Stimulated activated CD8-positive, alpha-beta memory T cell treated with anti-CD3 and anti-CD28 coated beads, Interleukin-2, amount 100 ng/mL, for 1 hour (primary cell): Measurements from ENCODE around the gene SORCS1.

Experiments used
- DNase-seq, 2 donors: peaks; one replicate each; pipeline ENCODE4 v3.0.0-alpha.2; 2020; ENCODE audit warnings: low read depth in 2 of 2

The SORCS1 gene

DNA sequence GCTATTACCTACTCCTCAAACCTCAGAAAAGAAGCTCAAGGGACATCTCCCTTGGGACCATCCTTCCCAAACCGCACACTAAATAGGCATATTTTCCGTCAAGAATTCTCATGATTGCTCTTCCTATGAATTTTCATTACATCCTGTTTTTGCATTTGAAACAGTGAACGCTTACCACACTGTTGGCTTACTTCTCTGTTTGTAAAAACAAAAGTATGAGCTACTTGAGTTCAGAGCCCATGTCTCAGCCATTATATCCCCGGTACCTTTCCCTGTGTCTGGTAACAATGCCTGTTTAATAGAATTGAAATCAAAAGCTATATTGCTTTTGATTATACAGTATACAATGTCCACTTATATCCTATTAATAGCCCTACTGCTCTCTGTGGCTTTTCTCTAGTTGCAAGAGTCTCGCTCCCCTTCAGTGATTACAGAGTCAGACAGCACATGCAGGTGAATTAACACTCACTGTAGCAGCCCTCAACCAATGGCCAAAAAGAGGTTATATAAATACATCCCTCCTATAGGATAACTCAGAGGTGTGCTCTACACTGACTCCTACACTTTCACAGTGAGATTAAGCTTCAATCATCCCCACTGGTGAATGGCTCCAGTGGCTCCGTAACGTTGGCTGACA is 264.4 kb downstream of the SORCS1 start:
- DNase-seq, result no peak

DNA sequence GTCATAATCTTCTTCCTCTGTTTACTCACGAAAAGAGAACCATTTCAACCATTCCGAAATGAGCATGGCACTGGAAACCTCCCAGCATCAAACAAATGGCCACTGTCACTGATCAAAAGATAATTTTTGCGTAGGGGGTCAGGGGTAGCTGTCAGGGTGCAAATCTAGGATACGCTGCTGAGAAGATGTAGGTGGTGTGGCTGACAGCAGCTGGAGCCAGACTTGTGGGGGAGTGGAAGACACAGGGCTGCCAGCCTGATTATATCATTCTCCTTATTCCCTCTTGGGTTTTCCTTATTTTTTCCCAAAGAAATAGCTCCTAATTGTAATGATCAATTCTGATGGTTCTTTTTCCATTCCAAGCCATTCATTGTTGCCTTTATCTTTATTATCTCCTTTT is 266.1 kb downstream of the SORCS1 start:
- DNase-seq, result no peak

DNA sequence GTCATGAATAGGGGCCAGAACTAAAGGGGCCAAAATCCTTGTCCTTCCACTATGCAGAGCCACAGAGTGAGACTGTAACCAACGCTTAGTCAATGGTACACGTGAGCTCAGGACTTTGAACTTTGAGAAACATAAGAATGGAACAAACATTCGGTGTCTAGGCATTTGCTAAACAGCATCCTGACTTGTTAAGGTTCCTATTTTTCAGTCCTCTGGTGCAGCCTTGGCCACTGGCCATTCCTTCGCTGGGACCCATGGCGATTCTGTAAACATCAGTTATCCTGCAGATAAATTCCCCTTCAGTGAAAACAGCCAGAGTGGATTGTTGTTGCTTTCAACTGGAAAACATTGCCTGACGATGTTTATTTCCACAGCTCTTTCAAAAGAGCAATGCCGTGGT is 266.8 kb downstream of the SORCS1 start:
- DNase-seq, result no peak

DNA sequence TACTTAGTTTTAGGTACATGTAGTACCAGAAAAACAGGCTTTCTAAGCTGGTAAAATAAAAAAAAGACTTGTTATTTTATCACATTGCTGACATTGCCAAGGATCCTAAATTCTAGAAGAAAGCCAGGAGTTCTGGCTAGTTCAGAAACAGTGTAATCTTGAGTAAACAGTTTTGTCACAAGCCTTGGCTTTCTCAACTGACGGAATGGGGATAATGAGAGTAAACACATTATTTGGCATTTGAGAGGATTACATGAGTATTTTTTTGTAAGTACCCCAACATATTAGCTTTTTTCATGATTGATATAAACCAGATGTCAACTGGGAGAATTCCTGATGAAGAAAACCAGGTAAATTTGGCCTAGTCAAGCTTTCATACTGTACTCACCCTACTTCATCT is 269.8 kb downstream of the SORCS1 start:
- DNase-seq, result no peak

DNA sequence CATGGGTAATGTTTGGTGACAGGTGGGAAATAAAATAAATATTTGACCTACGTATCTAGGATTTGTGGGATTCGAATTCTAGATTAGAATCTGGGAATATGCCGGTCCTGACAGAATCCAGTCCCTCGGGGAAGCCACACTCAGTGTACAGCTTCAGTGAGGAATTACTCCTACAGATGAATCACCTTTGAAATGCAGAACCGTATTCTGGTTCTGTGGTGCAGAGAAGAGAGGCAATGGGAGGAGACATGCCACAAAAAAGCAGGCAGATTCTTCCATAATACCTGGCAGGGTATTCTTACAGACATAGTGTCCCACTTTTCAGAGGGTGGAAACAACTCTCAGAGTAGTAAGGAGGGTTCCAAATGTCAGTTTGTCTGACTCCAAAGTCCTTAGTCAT is 286.9 kb downstream of the SORCS1 start:
- no peak for DNase-seq

DNA sequence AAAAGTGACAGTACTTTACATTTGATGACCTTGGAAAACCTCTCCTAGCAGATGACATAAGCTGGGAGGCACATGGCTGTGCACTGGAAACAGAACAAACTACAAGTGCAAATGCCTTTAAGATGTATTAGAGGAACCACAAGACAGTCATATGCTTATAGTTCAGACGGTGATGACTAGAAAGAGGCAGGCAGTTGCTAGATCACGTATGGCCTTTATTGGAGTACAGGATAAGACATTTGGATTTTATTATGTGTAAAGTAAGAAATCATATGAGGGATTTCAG is 290.0 kb downstream of the SORCS1 start:
- no peak for DNase-seq

DNA sequence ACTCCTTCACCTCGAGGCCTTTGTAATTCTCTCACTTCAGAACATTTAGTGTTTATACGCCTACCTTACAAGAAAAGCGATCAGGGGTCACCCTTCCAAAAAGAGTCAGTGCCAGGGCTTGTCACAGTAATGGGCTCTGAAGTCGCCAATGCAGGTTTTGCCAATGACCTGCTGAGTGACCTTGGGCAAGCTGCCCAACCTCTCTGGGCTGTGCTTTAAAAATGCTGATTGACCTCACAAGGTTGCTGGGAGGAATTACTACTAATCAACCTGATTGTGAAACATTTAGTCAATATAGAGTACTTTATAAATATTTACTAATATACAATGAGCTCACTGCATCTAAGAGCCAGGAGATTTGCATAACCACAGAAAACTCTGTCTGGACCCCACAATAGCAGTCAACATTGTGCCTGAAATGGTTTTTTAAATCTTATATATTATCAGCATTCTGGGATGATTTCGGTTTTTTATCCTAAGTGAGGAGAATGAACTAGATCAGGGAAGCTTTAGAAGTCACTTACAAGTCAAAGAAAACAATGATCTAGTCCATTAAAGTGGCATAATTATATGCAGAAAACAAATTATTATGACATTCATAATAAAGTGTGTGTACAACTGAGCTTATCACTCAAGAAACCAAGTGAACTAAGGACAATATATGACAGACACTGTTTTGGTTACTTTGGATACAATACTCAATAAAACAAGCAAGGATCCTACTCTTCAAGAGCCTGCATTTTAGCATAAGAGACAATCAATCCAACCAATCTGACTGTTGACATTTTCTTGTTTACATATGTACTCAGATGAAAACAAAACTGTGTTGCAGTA is 290.5 kb downstream of the SORCS1 start:
- DNase-seq, result no peak

DNA sequence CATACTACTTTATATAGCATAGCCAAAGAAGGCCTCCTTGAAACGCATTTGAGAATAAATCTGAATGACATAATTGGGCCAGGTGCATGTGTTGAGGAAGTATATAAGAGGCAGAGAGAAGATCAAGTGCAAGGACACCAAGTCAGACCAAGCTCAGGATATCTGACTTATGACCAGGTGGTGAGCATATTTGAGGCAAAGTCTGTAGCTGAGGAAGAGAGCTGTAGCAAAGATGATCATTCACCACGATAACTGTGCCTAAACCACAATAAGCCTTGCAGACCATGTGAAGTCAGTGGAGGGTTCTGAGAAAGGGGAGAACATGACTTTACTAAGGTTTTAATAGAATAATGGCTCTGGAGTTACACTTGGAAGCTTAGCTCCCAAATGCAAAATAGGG is 292.3 kb downstream of the SORCS1 start:
- no peak for DNase-seq

DNA sequence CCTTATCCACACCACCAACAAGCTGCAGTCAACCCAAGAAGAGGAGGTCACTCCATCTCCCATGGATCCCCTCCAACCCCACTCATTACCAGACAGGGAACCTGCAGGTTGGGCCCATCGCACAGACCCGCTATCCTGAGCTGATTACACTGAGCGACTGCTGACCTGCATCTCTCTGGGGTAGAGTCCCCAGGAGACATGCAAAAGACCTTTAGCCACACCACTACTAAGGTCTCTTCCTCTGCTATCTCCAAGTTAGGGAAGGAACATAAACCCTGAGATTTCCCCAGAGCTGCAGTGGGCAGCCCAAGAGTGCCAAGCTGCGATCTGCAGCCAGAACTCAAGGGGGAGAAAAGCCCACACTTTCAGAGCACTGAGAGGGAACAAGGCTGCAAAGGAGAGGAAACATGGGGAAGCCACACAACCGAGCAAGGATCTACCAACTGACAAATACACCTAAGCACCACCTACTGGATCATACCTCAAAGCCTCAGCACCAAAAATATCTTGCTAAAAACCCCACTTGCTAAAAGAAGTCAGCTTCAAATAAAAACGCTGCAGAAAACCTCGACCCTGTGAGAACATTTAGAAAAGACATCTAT is 298.2 kb downstream of the SORCS1 start:
- no peak for DNase-seq

DNA sequence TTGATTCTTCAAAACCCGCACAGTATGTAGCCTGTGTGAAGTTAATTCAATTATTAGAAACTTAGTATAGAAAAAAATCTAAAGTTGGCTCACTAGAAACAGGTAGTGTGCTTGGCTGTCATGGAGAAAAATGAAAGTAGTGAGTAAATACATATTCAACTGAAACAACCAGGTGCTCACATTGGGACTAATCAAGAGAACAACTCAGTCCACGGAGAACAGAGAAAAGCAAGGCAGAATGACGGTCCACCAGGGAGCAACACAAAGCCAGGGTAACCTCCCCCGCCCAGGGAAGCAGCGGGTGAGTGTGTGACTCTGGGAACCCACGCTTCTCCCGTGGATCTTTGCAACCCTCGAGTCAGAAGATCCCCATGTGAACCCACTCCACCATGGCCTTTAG is 300.5 kb downstream of the SORCS1 start:
- DNase-seq, result no peak

DNA sequence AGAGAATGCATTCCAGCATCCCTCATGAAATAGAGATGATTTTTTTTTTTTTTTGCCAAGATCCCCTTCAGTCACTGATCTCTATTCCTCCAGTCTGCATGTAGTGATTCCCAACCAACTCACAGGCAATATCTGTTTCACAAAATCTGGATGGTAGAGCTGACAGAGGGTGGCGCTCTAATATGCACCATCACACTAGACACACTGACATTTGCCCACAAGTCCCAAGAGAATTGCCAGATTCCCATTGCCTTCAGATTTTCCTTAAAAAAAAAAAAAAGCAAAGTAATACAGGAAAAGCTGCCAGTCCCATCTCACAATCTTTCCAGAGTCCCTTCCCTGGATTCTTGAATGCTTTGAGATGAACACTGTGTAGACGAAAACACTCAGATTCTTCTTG is 301.0 kb downstream of the SORCS1 start:
- DNase-seq, result no peak

DNA sequence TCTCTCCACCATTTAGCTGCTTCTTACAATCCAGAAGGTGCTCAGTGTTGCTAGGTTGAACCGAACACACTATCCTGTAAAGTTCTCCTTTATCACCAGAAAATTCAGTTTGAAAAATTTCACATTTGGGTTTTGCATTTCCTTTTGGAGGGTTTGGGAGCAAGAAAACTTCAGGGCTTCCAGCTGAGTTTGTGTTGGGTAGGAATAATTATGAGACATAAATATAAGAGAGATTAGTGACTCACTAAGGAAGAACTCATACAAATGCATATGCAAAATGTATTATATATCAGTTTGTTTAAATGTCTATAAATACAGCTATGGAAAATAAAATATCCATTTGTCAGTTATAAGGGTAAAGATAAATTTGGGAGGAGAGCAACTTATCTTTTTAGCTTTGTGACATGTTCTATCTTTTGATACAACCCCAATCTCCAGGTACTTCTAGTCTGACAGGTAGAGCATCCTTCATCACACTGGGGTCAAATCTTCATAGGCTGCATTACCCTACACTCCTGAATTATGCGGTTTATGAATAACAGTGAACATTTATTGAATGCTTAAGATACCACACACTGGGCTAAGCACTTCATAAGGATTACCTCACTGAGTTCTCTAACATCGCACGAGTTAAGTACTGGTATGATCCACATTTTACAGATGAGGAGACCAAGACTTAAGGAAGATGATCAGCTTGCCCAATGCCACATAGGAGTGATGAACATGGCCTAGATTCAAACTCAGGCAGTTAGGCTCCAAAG is 304.4 kb downstream of the SORCS1 start:
- DNase-seq, result no peak

DNA sequence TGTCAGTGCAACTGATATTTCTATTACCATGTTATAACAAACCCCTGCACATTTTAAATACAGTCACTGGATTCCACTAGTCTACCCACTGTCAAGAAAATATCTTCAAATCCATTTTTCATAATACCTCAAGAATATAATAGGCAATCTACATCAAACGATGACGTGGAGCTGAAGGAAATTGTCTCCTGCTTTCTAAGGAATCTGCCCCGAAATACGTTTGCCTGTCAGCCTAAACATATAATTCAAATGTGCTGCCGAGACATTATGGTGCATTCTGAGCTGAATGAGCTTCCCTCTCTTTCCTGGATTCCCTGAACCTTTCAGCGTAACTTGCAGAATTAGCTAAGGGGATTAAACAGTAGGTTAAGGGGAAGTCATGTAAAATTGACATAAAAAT is 306.8 kb downstream of the SORCS1 start:
- no peak for DNase-seq

DNA sequence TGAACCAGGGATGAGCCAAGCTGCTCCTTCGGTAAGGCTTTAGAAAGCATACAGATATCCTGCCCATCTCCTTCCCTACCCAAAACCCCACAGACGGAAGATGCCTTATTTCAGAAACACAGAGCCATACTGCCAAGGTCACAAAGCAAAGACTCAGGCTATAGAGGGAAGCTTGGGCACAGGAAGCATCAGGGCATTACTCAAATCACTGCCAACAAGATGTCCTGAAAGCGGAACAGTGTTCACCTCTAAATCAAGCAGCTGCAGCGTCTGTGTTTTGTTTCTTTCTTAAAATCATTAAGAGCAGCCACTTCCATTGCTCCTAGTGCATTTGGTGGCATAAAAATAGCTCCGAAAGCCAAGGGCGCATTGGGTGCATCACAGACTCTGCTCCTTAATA is 307.3 kb downstream of the SORCS1 start:
- no peak for DNase-seq

DNA sequence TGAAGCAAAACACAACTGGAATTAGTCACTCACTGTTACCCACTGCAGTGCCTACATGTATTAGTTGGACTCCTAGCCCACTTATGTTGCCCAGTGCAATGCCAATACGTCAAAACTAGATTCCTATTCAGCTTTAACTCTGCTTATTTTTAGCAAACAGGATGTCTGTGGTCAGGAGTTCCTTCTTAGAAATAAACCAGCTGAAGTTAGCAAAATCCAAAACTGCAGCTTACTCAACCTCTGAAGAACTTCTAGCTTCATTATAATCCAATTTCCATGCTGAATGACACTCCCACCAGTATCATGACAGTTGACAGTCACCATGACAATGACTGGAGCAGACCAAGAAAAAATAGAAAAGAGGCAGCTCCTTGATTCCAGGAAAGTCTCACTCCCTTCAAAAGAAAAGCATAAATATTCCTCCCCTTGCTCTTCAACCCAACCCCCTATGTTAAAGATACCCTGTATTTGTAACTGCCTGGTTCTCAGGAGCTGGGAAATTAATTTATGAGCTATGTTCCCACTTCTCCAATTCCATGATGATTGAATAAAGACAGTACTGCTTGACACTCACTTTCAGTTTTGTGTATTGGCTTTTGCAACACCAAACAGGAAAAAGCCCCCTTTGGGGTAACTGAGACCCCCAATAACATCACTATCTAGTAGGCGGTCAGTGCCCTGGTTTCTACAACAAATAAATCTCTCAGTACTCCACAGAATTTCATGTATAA is 327.4 kb downstream of the SORCS1 start:
- no peak for DNase-seq

DNA sequence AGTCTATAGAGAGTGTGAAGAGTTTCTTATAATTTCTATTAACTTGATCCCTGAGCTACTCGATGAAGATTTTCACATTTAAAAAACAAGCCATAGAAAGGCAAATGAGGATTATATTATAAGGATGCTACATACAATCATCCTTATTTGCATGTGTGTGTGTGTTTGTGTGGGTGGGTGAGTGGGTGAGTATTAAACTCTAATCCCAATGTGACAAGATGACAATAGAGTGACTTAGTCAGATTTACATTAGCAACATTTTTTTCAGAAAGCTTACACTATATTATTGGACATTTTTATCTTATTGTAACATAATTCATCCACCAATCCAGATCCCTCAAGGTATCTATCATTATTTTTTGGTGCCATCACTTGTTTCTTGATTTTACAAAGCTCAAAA is 331.7 kb downstream of the SORCS1 start:
- no peak for DNase-seq

DNA sequence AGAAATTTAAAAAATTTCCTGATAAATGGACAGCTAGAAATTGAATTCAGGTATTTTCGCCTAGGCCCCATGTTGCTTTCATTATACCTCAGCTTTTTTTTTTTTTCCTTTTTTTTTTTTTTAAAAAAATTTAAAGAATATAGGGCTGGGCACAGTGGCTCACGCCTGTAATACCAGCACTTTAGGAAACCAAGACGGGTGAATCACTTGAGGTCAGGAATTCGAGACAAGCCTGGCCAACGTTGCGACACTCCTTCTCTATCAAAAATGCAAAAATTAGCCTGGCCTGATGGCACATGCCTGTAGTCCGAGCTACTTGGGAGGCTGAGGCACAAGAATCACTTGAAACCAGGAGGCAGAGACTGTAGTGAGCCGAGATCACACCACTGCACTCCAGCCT is 334.0 kb downstream of the SORCS1 start:
- no peak for DNase-seq

DNA sequence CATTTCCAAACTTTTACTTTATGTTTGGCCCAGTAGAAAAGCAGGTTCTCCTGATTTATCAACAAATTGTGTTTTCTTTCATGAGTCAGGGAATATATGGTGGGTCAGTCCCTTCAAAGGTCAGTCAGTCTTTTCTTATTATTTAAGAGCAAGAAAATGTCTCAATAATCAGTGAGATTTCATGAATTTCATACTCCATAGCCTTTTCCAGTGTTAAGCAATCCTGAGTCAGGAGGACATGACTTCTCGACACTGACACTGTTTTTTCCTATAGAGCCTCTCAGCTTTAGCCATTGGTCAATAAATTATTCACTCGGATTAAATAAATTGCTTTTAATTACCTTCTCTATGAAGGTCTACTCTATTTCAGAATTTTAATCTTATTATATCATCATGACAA is 334.5 kb downstream of the SORCS1 start:
- no peak for DNase-seq

DNA sequence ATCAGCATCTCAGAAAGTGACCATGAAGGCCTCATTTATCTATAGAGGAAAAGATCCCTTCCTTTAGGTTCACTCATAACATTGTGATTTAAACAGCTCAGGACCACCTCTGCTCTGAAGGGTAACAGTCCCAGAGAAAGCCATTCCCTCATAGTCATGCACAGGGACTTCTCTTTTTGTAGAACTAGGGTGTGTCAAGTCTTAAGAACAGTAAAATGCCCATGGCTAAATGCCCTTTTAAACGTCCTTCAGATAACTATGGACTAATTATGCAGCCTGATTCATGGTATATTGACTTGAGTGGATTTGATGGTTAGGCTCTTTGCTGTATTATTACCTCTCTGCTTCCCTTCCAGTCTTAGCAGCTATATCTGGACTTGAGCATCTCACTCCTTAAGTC is 337.8 kb downstream of the SORCS1 start:
- DNase-seq, result no peak

DNA sequence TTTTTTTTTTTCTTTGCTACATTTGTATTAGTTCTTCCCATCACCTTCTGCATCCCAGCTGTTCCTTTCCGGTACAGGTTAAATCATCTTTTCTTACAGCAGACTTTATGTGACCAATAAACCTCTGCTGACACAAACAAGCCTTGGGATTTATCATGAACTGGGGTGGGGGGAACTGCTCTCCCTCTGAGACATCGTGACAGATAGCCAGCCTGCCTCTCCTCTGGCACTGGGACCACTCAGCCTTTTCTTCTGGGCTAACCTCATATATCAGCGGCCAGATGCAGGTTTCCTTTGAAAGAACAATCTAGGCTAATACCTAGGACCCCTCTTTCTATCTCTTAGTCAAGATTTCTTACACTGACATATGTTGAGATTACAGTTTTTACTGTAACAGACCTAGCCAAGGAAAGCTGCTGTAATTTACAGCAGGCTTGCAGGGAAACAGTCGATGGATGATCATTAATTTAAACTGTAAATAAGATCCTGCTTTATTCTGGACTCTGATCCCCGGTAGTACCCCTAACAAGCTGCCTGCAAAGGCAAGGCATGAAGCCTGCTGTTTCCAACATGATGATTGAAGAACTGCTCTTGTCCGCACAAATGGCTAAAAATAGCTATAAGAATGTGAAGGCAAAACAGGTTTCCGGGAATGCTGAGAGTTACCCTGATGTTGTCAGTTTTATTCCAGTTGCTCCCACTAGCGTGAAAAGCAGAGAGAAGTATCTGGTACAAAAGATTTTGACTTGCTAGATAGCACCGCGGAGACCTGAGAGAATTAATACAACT is 338.7 kb downstream of the SORCS1 start:
- DNase-seq, result no peak

DNA sequence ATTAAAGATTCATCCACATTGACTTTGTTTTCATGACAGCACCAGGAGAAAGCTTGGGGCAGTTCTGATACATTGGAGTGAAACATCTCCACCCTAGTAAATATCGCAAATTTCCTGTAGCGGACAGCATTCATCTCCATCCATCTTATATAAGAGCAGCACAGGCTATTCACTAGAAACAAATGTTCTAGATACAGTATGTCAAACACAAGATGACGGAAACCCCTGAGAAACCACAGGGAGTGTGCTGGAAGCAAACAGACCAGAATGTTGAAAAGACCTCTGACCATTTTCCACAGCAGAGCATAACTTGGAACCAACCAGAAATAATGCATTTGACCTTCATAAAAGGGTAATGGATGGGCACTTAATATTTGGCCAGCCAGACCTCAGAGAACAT is 343.9 kb downstream of the SORCS1 start:
- DNase-seq, result no peak
